GM03348 (cell line): ENCODE results near the gene GSAP.
A peak's percentile ranks its signal among the peaks of the same experiment; 100 is the strongest.

Experiments
- DNase-seq: peaks from one replicate; pipeline ENCODE4 v3.0.0; 2012; ENCODE audit warnings: low spot score

The GSAP gene

GRCh38 chr7:77327067-77327931, 88.8 kb downstream of the GSAP start:
- DNase-seq, result peak; percentile 72

GRCh38 chr7:77326131-77326530, 90.0 kb downstream of the GSAP start:
- DNase-seq, result no peak

GRCh38 chr7:77321300-77321699, 94.8 kb downstream of the GSAP start:
- no peak for DNase-seq

- no peak for DNase-seq
These were observed 95.4 kb downstream of the GSAP start for GRCh38 chr7:77320714-77321113.

GRCh38 chr7:77320137-77320536, 96.0 kb downstream of the GSAP start:
- DNase-seq, result no peak

- no peak for DNase-seq
These were observed 98.1 kb downstream of the GSAP start for GRCh38 chr7:77318019-77318418.

- no peak for DNase-seq
These were observed 99.8 kb downstream of the GSAP start for GRCh38 chr7:77316219-77316978.

GRCh38 chr7:77315182-77315591, 101.0 kb downstream of the GSAP start:
- peak; percentile 49 for DNase-seq

- DNase-seq, result no peak
These were observed 102.2 kb downstream of the GSAP start for GRCh38 chr7:77313876-77314480.

- no peak for DNase-seq
These were observed 103.1 kb downstream of the GSAP start for GRCh38 chr7:77313085-77313484.

GRCh38 chr7:77310982-77311381, 105.2 kb downstream of the GSAP start:
- no peak for DNase-seq

GRCh38 chr7:77309714-77310220, 106.4 kb downstream of the GSAP start:
- no peak for DNase-seq

GRCh38 chr7:77308792-77309191, 107.4 kb downstream of the GSAP start:
- no peak for DNase-seq

GRCh38 chr7:77306231-77307067, 109.7 kb downstream of the GSAP start:
- DNase-seq, result no peak

GRCh38 chr7:77295549-77295948, 120.6 kb downstream of the GSAP start:
- DNase-seq, result no peak

- no peak for DNase-seq
These were observed 123.1 kb downstream of the GSAP start for GRCh38 chr7:77293046-77293445.

- DNase-seq, result no peak
These were observed 125.7 kb downstream of the GSAP start for GRCh38 chr7:77290425-77290824.

- no peak for DNase-seq
These were observed 126.8 kb downstream of the GSAP start for GRCh38 chr7:77289387-77289786.

- no peak for DNase-seq
These were observed 127.4 kb downstream of the GSAP start for GRCh38 chr7:77288676-77289320.

- DNase-seq, result no peak
These were observed 131.5 kb downstream of the GSAP start for GRCh38 chr7:77284616-77285015.

GRCh38 chr7:77284005-77284404, 132.1 kb downstream of the GSAP start:
- DNase-seq, result no peak
